NOMO-1 treated with DMSO at 0.1 percent for 48 hours (cell line): Measurements from ENCODE around the gene GPD2.
A peak's percentile ranks its signal among the peaks of the same experiment; 100 is the strongest.
"Not testable (repeated sequence)": the region's sequence is repeated elsewhere in the genome, so short reads cannot be mapped to it uniquely, and the experiment has no call there.

Experiments
- DNase-seq: peaks from one replicate; lab custom pipeline; 2025; ENCODE audit not compliant: unreplicated experiment; lab: John Stamatoyannopoulos, UW

The GPD2 gene

GRCh38 chr2:156581280-156581679, 145.1 kb downstream of the GPD2 start:
- peak; percentile 26 for DNase-seq

- DNase-seq = peak; percentile 55
These were observed 149.3 kb downstream of the GPD2 start for GRCh38 chr2:156585457-156585856.

- DNase-seq = no peak
These were observed 150.4 kb downstream of the GPD2 start for GRCh38 chr2:156586621-156587020.

GRCh38 chr2:156589381-156590079, 153.4 kb downstream of the GPD2 start:
- DNase-seq = peak; percentile 54

GRCh38 chr2:156590085-156590739, 154.0 kb downstream of the GPD2 start:
- DNase-seq = no peak

- no peak for DNase-seq
These were observed 156.8 kb downstream of the GPD2 start for GRCh38 chr2:156592809-156593593.

GRCh38 chr2:156593594-156593921, 157.4 kb downstream of the GPD2 start:
- DNase-seq = no peak

- DNase-seq = no peak
These were observed 162.4 kb downstream of the GPD2 start for GRCh38 chr2:156598563-156598962.

GRCh38 chr2:156600196-156600595, 164.0 kb downstream of the GPD2 start:
- DNase-seq = no peak

- no peak for DNase-seq
These were observed 165.8 kb downstream of the GPD2 start for GRCh38 chr2:156601855-156602551.

- DNase-seq = no peak
These were observed 166.4 kb downstream of the GPD2 start for GRCh38 chr2:156602552-156602933.

GRCh38 chr2:156615836-156616322, 179.7 kb downstream of the GPD2 start:
- no peak for DNase-seq

- not testable (repeated sequence) for DNase-seq
These were observed 181.9 kb downstream of the GPD2 start for GRCh38 chr2:156618071-156618470.

- DNase-seq = no peak
These were observed 182.9 kb downstream of the GPD2 start for GRCh38 chr2:156619021-156619539.

- no peak for DNase-seq
These were observed 186.3 kb downstream of the GPD2 start for GRCh38 chr2:156622491-156622890.

- no peak for DNase-seq
These were observed 189.4 kb downstream of the GPD2 start for GRCh38 chr2:156625360-156626170.

GRCh38 chr2:156626931-156627330, 190.8 kb downstream of the GPD2 start:
- DNase-seq = no peak

GRCh38 chr2:156630579-156631337, 194.6 kb downstream of the GPD2 start:
- DNase-seq = no peak

- no peak for DNase-seq
These were observed 199.5 kb downstream of the GPD2 start for GRCh38 chr2:156635646-156636045.
